Testis (tissue), 2 donors: ENCODE results near the gene PRKAG2.

Experiments
- CTCF ChIP-seq, 3 experiments: fragments of 450-650 bp in 2 of 3; fragments of 200-600 bp in 1 of 3; sonication (generic) in 1 of 3; IDR thresholded peaks; one replicate each; pipeline ENCODE4 v1.5.1; 2016 to 2019; ENCODE audit warnings: antibody characterized with exemption in 3 of 3, mild to moderate bottlenecking in 2 of 3, moderate library complexity in 1 of 3
- POLR2A ChIP-seq: fragments of 450-650 bp; IDR thresholded peaks from one replicate; pipeline ENCODE4 v1.6.1; 2017; ENCODE audit warnings: antibody characterized with exemption, mild to moderate bottlenecking, moderate library complexity

GRCh38 chr7:151863386-151864079 lies 13.4 kb downstream of the PRKAG2 start:
- no peak for TF ChIP-seq CTCF (IDR thresholded peaks at IDR 0.05)
- no peak for TF ChIP-seq POLR2A
